Measurements from ENCODE around the gene ANKRD24.

DNA sequence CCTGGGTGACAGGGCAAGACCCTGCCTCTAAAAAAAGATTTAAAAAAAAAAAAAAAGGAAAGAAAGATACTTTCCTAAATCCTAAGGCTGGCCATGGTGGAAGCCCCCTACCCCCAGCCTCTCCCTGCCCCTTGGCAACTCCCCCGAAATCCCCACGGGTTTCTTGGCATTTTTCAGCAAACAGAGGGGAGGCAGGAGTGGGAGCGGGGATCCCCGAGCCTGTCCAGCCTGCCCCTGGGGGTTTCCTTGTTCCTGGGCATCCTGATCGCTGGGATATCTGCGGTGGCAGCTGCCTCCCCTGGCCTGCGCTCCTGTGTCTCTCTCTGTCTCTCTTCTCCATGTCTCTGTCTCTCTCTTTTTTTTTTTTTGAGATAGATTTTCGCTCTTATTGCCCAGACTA, 43.4 kb downstream of the ANKRD24 start:
- TF ChIP-seq, protein P1, sequence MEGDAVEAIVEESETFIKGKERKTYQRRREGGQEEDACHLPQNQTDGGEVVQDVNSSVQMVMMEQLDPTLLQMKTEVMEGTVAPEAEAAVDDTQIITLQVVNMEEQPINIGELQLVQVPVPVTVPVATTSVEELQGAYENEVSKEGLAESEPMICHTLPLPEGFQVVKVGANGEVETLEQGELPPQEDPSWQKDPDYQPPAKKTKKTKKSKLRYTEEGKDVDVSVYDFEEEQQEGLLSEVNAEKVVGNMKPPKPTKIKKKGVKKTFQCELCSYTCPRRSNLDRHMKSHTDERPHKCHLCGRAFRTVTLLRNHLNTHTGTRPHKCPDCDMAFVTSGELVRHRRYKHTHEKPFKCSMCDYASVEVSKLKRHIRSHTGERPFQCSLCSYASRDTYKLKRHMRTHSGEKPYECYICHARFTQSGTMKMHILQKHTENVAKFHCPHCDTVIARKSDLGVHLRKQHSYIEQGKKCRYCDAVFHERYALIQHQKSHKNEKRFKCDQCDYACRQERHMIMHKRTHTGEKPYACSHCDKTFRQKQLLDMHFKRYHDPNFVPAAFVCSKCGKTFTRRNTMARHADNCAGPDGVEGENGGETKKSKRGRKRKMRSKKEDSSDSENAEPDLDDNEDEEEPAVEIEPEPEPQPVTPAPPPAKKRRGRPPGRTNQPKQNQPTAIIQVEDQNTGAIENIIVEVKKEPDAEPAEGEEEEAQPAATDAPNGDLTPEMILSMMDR (IDR thresholded peaks at IDR 0.05) = no peak
- TF ChIP-seq POLR2A (IDR thresholded peaks at IDR 0.05) = no peak

All from thyroid gland (tissue), 4 donors.